ENCODE data around the gene CXADR.
"Not testable (repeated sequence)": the region's sequence is repeated elsewhere in the genome, so short reads cannot be mapped to it uniquely, and the experiment has no call there.

Gene CXADR

DNA sequence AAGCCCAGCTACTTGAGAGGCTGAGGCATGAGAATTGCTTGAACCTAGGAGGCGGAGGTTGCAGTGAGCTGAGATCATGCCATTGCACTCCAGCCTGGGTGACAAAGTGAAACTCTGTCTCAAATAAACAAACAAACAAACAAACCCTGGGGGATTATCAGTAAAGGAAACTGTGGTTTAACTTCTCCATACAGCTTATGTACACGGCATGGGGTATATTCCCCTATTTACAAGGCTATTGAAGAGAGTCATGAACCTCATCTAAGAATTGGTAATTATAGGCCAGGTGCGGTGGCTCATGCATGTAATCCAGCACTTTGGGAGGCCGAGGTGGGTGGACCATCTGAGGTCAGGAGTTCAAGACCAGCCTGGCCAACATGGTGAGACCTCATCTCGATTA is 9.9 kb upstream of the CXADR start:
- DNase-seq (ENCODE audit: low read depth) = not testable (repeated sequence)

DNA sequence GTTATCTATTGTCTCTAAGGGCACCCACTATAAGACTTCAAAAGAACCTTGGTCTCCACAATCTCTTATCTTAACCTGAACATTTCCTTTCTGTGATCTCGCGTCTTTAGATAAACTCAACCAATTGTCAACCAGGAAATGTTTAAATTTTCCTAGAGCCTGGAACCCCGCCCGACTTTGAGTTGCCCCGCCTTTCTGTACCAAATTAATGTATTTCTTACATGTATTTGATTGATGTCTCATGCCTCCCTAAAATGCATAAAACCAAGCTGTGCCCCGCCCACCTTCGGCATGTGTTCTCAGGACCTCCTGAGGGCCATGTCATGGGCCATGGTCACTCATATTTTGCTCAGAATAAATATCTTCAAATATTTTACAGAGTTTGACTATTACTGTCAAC is 5.9 kb upstream of the CXADR start:
- no peak for DNase-seq (ENCODE audit: low read depth)

DNA sequence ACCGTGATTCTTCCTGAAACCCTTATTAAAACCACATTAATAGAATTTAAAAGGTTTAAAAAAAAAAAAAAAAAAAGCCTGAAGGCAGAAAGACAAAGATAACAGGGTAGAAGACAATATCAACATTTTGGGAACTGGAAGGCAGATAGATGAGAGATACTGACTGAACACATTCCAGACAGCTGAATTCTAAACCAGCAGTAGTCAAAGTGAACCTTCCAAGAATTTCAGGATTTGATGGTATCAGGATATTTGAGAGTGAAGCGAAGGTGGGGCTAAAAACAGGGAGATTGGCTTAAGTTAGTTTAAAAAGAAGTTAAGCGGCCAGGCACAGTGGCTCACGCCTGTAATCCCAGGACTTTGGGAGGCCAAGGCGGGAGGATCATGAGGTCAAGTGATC is 5.3 kb upstream of the CXADR start:
- no peak for DNase-seq (ENCODE audit: low read depth)

DNA sequence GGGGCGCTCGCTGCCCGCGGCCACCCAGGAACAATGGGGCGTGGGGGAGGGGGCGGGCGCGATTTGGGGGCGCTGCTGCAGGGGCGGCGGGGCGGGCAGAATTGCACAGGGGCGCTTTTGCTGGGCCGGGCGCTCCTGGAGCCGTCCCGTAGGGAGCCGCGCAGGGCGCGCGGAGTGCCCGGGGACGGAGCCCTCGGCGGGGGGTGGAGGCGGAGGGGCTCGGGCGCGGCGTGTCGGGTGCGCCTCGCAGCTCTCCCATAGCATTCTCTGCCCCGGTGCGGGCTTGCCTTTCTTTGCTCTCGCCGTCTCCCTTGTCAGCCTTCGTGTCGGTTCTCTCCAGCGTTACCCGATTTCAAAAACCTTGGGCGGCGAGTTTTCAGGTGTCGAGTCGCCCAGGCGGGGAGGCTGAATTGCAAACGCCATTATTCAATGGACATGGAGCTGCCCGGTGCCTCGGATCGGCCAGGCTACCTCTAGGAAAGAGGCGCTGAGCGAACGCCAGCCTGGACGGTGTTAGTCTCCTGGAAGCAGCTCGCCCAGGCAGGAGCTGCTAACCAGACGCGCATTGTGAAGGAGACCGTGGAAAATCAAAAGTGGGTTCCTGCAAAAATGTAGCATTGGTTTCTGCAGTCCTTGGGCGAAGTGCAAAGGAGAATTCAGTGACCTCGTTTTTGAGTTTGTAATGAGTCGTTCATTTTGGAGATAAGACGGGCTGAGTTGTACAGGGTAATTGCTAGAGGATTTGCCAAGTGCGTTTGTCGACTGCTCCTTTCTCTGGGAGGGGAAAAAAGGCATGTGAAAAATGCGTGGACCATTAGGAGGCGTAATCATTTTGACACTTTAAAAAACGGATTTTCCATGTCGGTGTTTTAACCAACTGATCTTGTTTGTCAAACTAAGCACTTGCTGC is 626 bp downstream of the CXADR start:
- DNase-seq (ENCODE audit: low read depth) = no peak

DNA sequence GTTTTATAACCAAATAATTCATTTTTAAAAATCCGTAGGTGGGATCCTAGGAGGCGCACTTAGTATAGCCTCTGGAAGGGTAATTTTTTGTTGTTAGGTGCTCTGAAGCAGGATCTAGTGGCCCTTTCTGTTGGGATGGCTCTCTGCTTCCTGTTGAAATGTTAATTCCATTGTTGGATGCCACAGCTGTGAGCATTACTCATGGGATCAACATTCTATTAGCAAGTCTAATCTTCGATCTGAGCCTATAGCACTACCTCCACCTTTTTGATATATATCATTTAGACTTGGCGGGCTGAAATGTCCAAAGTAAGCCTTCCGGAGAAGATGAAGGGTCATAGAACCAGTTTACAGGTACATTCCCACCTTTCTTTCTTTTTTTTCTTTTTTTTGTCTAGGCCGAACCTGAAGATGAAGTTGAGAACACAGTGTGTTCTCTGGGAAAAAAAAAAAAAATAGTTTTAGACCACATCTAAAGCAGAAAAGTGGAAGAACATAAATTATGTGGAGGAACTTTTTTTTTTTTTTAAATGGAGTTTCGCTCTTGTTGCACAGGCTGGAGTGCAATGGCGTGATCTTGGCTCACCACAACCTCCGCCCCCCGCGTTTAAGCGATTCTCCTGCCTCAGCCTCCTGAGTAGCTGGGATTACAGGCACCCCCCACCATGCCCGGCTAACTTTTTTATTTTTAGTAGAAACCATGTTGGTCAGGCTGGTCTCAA is 1.4 kb downstream of the CXADR start:
- no peak for DNase-seq (ENCODE audit: low read depth)

DNA sequence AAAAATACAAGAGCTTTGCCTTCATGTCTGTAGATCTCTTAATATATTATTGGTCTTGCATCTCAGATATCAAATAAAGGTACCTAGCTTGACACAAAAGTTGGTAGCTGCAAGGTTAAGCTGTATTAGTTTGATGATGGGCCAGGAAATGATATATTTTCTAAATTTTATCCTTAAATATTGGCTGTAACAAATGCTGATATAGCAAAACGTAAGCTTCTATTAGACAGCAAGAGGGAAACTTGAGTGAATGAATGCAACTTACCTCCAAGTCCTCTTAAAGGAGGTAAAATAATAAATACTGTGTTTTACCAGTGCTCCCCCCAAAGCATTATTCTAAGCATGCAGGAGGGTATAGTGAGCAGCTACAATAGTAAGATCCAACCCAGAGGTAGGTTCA is 4.2 kb downstream of the CXADR start:
- not testable (repeated sequence) for DNase-seq (ENCODE audit: low read depth)

DNA sequence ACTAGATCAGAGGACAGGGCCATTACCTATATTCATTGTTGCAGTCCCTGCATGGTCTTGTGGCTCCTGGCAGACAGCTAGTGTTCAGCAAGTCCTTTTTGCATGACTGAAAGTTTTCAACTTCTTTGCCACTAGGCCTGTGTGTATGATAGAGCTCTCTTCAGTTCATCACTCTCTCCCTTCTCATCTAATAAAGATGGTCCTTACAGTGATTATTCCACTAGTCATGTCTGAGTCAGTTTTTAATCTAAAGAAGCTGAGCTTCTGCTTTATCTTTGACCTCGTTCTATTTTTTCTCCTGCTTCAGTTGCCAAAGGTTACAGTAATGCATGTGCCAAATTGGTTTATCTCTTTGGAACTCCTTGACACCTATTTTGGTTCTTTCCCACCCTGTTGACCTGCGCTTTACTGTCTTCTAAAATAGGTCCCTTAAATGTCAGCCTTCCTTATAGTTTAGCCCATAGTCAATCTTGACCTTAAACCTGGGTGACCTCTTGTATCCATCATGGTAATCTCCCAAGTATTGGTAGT is 6.4 kb downstream of the CXADR start:
- no peak for DNase-seq (ENCODE audit: low read depth)

DNA sequence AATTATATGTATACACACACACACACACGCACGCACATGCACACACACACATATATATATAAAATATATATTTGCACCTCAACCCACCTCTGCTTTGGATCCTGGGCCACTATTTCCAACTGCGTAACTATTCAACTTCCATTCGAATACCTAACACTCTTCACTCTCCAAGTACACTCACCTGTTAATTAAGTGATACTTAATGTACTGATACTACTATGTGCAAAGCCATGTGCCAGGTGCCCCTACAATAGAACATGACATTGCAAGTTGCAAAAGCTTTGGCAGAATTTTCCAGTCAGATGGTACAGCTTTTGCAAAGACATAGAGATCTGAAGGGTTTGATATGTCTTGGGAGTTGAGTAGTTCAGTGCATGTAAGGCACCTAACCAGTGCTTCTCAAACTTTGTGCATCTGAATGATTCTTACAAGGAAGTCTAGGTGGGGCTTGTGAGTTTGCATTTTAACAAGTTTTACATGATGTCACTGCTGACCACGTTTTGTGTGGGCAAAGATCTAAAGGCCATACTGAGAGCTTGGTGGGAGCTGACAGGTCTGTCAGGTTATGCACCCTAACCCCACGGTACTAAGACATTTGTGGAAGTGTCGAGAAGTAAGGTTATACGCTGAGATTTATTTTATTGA is 7.2 kb downstream of the CXADR start:
- no peak for DNase-seq (ENCODE audit: low read depth)

DNA sequence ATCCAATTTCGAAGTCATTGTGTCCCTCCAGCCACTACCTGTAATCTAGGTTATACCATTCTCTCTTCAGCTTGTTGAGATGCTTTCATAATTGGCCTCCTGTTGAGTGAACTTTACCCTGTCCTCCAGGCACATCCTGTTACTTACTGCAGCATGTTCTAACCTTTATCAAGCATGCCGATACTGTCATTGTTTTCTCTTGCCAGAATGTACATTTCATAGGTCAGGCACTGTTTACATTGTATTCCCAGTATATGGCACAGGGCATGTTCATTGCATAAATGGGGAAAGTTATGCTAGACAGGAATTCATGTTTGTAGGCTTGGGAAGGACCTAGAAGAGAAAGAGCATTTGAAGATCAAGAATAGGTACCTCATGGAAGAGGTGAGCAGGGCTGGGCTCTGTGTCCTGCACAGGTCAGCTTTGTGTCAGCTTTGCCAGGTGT is 10.2 kb downstream of the CXADR start:
- no peak for DNase-seq (ENCODE audit: low read depth)

DNA sequence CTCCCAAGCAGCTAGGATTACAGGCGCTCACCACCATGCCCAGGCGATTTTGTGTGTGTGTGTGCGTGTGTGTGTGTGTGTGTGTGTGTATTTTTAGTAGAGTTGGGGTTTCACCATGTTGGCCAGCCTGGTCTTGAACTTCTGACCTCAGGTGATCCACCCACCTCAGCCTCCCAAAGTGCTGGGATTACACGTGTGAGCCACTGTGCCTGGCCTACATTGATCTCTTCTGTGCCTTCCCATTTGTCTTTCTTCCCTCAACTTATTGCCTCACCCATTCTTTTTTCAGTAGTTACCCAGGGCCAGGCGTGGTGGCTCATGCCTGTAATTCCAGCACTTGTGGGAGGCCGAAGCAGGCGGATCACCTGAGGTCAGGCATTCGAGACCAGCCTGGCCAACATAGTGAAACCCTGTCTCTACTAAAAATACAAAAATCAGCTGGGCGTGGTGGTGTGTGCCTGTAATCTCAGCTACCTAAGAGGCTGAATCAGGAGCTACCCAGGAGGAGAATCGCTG is 11.2 kb downstream of the CXADR start:
- DNase-seq (ENCODE audit: low read depth) = not testable (repeated sequence)

DNA sequence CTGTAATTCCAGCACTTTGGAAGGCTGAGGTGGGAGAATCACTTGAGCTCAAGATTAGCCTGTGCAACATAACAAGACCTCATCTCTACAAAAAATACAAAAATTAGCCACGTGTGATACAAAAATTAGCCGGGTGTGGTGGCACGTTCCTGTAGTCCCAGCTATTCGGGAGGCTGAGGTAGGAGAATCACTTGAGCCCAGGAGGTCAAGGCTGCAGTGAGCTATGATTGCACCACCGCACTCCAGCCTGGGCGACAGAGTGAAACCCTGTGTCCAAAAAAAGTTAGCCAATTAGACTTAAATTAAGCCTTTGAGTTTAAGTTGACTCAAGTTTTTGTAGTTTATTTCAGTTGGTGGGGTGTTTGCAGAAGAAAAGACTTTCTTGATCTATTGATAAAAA is 11.8 kb downstream of the CXADR start:
- no peak for DNase-seq (ENCODE audit: low read depth)

DNA sequence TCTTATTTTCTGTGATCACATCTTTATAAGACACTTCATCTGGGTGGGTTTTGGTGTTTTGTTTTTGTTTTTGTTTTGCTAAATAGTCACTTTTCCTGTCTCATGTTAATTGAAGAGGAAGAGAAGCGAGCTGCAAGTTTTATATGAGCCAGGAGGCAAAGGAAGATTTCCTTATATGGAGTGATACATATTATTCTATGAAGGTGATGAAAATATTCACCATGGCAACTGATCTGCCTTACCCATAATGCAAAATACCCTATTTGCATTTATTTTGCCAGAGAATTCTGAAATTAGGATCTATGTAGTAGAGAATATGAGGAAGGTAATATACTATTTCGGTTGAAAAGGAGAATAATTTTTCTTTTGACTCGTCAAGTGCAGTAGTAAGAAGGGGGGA is 13.9 kb downstream of the CXADR start:
- DNase-seq (ENCODE audit: low read depth) = no peak

DNA sequence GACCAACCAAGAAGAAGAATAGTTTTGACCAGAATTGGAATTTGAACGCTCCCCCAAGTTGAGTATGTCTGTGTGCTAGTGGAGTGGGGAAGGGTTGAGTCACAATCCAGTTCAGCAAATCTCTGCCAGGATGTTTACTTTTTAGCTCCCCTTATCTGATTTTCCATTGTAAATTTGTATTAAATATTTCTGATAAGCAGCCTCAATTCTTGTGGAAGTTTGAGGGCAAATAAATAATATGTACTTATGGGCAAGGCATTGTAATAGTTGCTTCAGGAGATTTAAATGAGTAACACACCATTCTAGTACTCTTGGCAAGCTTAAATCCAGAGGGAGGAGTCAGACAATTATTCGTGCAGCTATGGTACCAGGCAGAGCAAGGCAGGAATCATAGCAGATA is 14.4 kb downstream of the CXADR start:
- DNase-seq (ENCODE audit: low read depth) = no peak

DNA sequence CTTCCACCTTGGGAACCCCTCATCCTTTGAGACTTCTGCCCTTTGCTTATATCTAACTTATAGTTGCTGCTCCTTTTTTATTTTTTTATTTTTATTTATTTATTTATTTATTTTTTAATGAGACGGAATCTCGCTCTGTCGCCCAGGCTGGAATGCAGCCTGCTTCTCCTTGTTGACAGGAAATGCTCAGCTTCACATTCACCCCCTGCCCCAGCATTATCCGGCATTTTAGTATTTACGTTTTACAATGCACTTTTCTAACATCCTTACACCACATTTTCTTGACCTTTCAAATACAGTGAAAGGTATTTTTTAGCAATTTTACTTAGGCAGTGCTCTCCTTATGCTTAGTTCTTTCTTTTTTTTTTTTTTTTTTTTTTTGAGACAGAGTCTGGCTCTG is 14.9 kb downstream of the CXADR start:
- no peak for DNase-seq (ENCODE audit: low read depth)

DNA sequence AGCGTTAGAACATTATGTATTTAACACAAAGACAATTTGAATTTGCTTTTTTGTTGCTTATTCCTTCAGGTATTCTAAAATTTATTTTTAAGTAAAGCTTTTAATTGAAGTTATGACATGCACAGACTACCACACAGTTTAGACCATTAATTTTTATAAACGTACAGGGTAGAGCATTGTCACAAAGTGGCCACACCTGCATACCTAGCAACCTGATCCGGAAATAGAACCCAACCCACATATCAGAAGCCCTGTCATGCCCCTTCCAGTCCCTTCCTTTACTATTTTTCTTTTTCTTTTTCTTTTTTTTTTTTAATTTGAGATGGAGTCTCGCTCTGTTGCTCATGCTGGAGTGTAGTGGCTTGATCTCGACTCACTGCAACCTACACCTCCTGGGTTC is 16.8 kb downstream of the CXADR start:
- DNase-seq (ENCODE audit: low read depth) = no peak

DNA sequence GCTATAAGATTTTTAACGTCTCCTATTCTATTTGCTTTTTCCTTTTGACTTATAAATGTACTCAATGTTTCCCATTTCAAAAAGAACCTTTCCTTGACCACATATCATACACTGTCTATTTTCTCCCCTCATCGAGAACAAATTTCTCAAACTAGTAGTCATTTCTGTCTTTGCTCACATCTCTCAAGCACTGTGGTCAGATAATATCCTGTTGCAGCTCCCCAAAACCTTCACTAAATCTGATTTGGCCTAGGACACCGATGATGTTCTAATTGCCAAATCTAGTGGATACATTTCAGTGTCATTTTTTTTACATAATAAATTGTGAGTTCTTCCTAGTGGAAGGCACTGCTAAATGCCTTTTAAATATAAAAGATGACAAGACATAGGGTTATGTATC is 19.4 kb downstream of the CXADR start:
- no peak for DNase-seq (ENCODE audit: low read depth)

DNA sequence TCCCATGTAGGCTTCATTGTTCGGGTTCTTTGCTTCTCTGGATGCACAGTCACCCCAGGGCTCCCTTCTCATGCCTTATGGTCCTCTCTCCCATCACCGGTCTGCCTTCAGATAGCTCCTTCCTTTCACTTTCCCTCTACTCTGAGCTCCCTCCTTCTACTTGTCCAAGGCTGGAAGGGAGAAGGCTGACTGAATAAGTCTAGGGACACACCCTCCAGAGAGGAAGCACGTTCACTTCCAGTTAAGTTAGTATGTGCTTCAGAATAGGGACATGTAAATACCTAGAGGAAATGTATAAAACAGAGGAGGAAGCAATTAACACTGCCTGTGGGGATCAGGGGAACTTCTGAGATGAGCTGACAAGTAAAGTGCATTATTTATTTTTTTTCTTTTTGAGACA is 23.5 kb downstream of the CXADR start:
- DNase-seq (ENCODE audit: low read depth) = no peak

DNA sequence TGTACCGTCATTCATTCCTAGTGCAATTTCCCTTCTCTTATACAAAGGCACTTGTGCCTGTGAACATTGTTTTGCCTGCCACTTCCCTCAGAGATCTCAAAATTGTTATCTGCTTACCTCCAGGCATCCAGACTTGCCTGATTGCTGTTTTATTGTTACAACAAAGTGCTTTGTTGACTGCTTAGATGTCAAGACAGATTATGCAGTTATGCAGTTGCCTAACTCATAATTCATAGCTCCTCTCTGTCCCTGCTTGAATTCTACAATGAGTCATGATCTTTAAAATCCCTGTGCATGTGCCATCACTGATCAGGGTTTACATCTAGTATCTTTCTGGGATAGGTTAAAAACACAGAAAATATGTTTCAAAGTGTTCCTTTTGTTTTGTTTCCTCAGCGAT is 24.5 kb downstream of the CXADR start:
- no peak for DNase-seq (ENCODE audit: low read depth)

DNA sequence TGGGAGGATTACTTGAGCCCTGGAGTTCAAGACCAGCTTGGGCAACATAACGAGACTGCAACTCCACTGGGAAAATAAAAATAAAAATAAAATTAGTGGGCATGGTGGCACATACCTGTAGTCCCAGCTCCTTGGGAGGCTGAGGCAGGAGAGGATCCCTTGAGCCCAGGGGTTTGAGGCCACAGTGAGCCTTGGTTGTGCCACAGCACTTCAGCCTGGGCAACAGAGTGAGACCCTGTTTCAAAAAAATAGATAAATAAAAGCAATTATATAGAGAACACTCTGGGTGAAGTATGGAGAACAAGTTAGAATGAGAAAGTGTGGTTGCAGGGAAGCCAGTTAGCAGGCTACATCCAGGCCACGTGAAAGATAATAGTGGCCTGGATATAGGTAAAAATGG is 25.7 kb downstream of the CXADR start:
- DNase-seq (ENCODE audit: low read depth) = no peak

DNA sequence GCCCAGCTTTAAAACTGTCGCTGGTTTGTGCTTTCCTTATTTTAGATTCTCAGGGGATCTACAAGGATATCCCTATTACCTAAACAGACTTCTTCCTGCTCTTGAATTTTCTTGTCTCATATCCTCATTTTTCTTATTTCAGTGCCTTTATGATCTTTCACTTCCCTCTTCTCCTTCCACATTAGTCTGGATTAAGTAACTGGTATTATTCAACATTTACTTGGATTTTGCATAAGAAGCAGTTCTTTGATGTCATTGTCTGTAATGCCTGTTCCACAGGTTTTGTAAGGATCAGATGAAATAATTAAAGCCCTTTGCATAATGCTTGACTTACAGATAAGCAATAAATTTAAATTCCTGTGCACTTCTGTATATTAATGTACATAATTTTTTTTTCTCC is 26.5 kb downstream of the CXADR start:
- DNase-seq (ENCODE audit: low read depth) = no peak

DNA sequence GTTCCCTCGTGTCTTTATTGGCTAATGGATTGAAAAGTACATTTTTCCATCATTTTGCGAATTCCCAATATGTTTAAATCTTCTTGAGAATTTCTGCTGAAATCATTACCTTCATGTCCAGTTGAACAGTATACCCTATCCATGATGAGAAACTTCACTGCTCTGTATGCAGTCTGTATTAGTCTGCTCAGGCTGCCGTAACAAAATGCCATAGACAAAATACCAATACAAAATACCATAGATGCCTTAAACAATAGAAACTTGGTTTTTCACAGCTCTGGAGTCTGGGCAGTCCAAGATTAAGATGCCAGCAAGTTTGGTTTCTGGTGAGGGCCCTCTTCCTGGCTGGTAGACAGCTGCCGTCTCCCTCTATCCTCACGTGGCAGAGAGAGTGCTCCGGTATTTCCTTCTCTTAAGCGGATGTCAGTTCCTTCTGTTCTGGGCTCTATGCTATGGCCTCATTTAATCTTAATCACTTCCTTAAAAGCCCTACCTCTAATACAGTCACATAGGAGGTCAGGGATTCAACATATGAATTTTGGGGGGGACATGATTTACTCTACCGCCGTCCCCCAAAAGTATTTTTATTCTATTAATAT is 27.0 kb downstream of the CXADR start:
- no peak for DNase-seq (ENCODE audit: low read depth)

DNA sequence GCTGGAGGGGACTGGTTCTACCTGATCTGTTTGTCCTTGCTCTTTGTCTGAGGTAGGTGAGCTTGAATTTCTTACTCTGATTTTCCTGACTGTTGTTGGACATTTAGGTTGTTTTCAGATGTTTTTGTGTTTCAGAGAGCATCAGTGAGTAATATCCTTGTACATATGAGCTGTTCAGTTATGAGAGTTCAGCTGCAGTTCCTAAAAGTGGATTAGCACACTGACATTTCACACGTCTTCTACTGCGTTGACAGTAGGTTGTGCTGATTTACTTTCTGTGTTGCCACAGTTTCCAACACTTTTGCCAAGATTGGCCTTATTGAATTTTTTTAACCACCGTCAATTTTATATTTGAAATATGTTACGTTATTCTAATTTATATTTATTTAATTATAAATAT is 27.7 kb downstream of the CXADR start:
- DNase-seq (ENCODE audit: low read depth) = no peak
